Effector CD8-positive, alpha-beta T cell (primary cell): ENCODE data around the gene ENDOV.

Experiments
- DNase-seq: peaks from one replicate; lab custom pipeline; 2025; lab: John Stamatoyannopoulos, UW

Gene ENDOV

DNA sequence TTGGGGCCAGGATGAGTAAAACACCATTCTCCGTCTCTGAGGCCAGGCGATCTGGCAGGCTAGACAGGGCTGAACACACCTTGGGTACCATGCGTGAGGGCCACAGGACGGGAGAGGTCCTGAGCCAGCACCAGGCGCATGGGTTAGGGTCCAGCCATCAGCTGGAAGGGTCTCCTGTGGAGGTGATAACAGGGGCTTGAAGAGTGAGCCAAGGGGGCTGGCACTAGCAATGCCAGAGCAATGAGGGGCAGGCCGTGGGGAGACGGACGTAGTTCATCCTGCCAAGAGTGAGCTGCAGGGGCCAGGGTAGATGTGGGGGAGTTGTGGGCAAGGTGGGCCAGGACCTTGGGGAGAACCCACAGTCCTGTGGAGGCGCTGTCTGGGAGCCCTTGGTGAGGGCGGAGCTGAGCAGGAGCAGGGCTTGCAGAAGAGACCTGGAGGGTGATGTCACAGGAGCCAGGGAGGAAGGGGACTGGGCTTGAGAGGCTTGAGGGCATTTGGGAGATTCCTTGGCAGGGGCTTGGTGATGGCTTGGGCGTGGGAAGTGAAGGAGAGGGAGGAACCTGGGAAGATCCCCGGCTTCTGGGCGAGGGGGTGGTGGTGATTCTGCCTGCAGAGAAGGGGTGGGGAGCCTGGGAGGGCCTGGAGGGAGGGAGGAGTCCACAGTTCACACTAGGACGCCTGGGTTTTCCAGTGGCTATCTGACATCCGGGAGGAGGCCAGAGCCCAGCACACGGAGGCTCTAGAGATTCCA, 67.8 kb downstream of the ENDOV start:
- DNase-seq: no peak

DNA sequence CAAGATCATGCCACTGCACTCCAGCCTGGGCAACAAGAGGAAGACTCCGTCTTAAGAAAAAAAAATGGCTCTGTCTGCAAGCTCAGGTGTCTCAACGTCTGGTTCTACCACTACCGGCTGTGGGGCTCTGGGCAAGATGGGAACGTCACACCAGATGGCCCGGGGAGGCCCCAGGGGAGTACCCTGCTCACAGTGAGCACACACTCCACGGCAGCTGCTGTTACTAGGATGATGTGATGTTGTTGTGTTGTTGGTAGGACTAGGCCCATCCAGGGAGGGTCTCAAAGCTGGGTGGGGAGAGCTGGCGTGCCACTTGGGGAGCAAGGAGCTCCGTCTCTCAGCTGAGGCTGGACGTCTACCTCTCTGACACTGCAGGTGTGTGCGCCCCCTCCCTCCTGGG, 70.9 kb downstream of the ENDOV start:
- DNase-seq: no peak

DNA sequence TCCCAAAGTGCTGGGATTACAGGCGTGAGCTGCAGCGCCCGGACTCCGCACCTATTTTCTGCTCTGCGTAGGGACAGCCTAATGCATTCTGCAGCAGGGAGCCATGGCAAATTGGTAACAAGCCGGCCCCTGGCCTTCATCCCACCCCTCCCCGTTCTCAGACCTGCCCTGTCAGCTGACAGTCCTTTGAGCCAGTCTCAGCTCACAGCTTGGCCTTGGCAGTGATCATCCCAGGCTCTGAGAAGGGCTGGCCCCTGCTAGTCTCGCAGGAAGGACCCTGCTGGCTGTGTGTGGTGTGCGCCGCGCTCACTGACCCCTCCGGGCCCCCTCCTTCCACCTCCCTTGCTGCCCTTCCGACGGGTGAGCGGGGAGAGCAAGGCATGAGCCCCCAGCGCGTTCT, 71.7 kb downstream of the ENDOV start:
- no peak for DNase-seq

DNA sequence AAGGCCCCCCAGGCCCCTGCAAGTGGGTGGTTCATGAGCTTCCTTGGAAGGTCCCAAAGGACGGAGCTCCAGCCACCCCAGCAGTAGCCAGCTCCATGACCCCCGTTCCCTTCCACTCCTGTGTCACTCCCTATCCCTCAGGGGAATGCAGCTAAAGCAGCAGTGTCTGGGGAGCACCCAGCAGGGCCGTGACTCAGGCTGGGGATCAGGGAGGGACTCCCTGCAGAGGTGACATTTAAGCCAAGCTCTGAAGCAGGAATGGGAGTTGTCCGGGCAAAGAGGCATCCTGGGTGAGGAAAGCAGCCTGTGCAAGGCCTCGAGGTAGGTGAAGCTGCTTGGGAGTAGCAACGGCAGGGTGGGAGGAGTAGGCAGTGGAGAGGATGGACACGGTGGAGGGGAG, 72.5 kb downstream of the ENDOV start:
- DNase-seq: no peak
